GM23338 (cell line): ENCODE results near the gene BMF. TPM values are rescaled to one million over a fixed set of nuclear protein-coding genes. Genes with fewer than 3 reads are reported as not detected.

Experiments used
- ATAC-seq: fragments of 200-7000 bp; cut with Tn5 transposase; 3 replicates; pipeline ENCODE4 v1.9.1; 2020
- DNase-seq: peaks from one replicate; pipeline ENCODE4 v3.0.0-alpha.2; 2015; ENCODE audit warnings: low spot score
- H2AFZ ChIP-seq: fragments of 200-600 bp; sonication (generic); 2 replicates; pipeline ENCODE4 v1.8.0; 2016; ENCODE audit warnings: antibody characterized with exemption, mild to moderate bottlenecking, moderate library complexity
- H3F3A ChIP-seq: fragments of 200-600 bp; sonication (generic); replicated peaks from 2 replicates; pipeline ENCODE4 v1.8.0; 2017; ENCODE audit warnings: antibody characterized with exemption, mixed run types, low read depth
- H3K27ac ChIP-seq: fragments of 200-600 bp; sonication (generic); 2 replicates; pipeline ENCODE4 v1.6.1; 2016; ENCODE audit warnings: low read depth
- H3K27me3 ChIP-seq: fragments of 200-600 bp; sonication (generic); 2 replicates; pipeline ENCODE4 v1.8.0; 2016; ENCODE audit warnings: mild to moderate bottlenecking, mixed run types, moderate library complexity; ENCODE audit not compliant: insufficient read depth
- H3K36me3 ChIP-seq: fragments of 200-600 bp; sonication (generic); 2 replicates; pipeline ENCODE4 v1.8.0; 2016; ENCODE audit warnings: mild to moderate bottlenecking; ENCODE audit not compliant: insufficient read depth
- H3K4me1 ChIP-seq: fragments of 200-600 bp; sonication (generic); 2 replicates; pipeline ENCODE4 v1.8.0; 2016; ENCODE audit warnings: mild to moderate bottlenecking, moderate library complexity; ENCODE audit not compliant: insufficient read depth
- H3K4me2 ChIP-seq: fragments of 200-600 bp; sonication (generic); 2 replicates; pipeline ENCODE4 v1.7.1; 2017; ENCODE audit warnings: mixed run types
- H3K4me3 ChIP-seq: fragments of 200-600 bp; sonication (generic); 2 replicates; pipeline ENCODE4 v1.6.1; 2016; ENCODE audit warnings: mixed run types
- H3K79me2 ChIP-seq: fragments of 200-600 bp; sonication (generic); replicated peaks from 2 replicates; pipeline ENCODE4 v1.8.0; 2017; ENCODE audit warnings: mild to moderate bottlenecking; ENCODE audit not compliant: insufficient read depth
- H3K9me2 ChIP-seq: fragments of 200-600 bp; sonication (generic); 2 replicates; pipeline ENCODE4 v1.8.0; 2017; ENCODE audit not compliant: insufficient read depth
- H4K20me1 ChIP-seq: fragments of 200-600 bp; sonication (generic); replicated peaks from 2 replicates; pipeline ENCODE4 v1.8.0; 2017; ENCODE audit warnings: mild to moderate bottlenecking; ENCODE audit not compliant: insufficient read depth
- H3K27ac Mint-ChIP-seq: 2 replicates; pipeline ENCODE4 v1.8.0; 2020; ENCODE audit warnings: inconsistent platforms, mild to moderate bottlenecking, moderate library complexity, mixed read lengths
- H3K27me3 Mint-ChIP-seq: 3 replicates; pipeline ENCODE4 v1.8.0; 2022; ENCODE audit warnings: low read depth, mild to moderate bottlenecking, moderate library complexity, mixed read lengths, inconsistent platforms; ENCODE audit not compliant: insufficient read depth, poor library complexity
- H3K36me3 Mint-ChIP-seq: 3 replicates; pipeline ENCODE4 v1.8.0; 2021; ENCODE audit warnings: low read depth, mild to moderate bottlenecking, inconsistent platforms, moderate library complexity, mixed read lengths
- H3K4me1 Mint-ChIP-seq: 3 replicates; pipeline ENCODE4 v1.8.0; 2020; ENCODE audit warnings: mild to moderate bottlenecking, inconsistent platforms, mixed read lengths
- H3K4me3 Mint-ChIP-seq: 3 replicates; pipeline ENCODE4 v1.8.0; 2021; ENCODE audit warnings: moderate library complexity, mild to moderate bottlenecking, inconsistent platforms, mixed read lengths
- H3K9me3 Mint-ChIP-seq: 3 replicates; pipeline ENCODE4 v1.8.0; 2020; ENCODE audit warnings: moderate library complexity, mild to moderate bottlenecking, inconsistent platforms, mixed read lengths
- EZH2 ChIP-seq: fragments of 200-600 bp; sonication (generic); IDR thresholded peaks from one replicate; pipeline ENCODE4 v1.8.0; 2017; ENCODE audit warnings: antibody characterized with exemption, mild to moderate bottlenecking, low read depth; ENCODE audit not compliant: unreplicated experiment
- EZH2phosphoT487 ChIP-seq: fragments of 200-600 bp; sonication (generic); IDR thresholded peaks from one replicate; pipeline ENCODE4 v1.8.1; 2018; ENCODE audit warnings: antibody characterized with exemption; ENCODE audit not compliant: unreplicated experiment
- JUNB ChIP-seq: IDR thresholded peaks from one replicate; pipeline ENCODE4 v1.6.1; 2016; ENCODE audit warnings: antibody characterized with exemption; ENCODE audit not compliant: unreplicated experiment
- POLR2AphosphoS5 ChIP-seq: IDR thresholded peaks from 2 replicates; pipeline ENCODE4 v1.6.1; 2016; ENCODE audit warnings: antibody characterized with exemption, low read depth
- ZNF114 ChIP-seq: fragments of 250-450 bp; sonication (Bioruptor Pico); IDR thresholded peaks from 2 replicates; pipeline ENCODE4 v1.5.0; 2020; ENCODE audit warnings: mild to moderate bottlenecking, moderate library complexity
- ZNF331 ChIP-seq: fragments of 250-450 bp; sonication (Bioruptor Pico); IDR thresholded peaks from 2 replicates; pipeline ENCODE4 v1.5.0; 2020; ENCODE audit warnings: low read depth, mild to moderate bottlenecking, moderate library complexity
- polyA plus RNA-seq: library from polyadenylated mRNA; unstranded; fragments of >200 nt; fragmentation: Nextera tagmentation; extraction: Ambion mirVana; gene quantifications from 2 replicates; pipeline ENCODE4 v1.2.1, GENCODE V29; 2016
- total RNA-seq: library from RNA; depleted of rRNA; stranded (reverse); fragments of >200 nt; shearing (Covaris generic); gene quantifications from 2 replicates; pipeline ENCODE4 v1.2.3, GENCODE V29; 2014
- TF ChIP-seq, protein P1 (sequence below): IDR thresholded peaks from one replicate; pipeline ENCODE4 v1.6.1; 2018; ENCODE audit warnings: antibody characterized with exemption; ENCODE audit not compliant: unreplicated experiment
- TF ChIP-seq, protein P2 (sequence below): IDR thresholded peaks from 2 replicates; pipeline ENCODE4 v1.6.1; 2016; ENCODE audit warnings: antibody characterized with exemption

The BMF gene
- total and polyA plus RNA-seq, 2 experiments from 2014 or later, result 2.0 to 20.3 TPM

DNA sequence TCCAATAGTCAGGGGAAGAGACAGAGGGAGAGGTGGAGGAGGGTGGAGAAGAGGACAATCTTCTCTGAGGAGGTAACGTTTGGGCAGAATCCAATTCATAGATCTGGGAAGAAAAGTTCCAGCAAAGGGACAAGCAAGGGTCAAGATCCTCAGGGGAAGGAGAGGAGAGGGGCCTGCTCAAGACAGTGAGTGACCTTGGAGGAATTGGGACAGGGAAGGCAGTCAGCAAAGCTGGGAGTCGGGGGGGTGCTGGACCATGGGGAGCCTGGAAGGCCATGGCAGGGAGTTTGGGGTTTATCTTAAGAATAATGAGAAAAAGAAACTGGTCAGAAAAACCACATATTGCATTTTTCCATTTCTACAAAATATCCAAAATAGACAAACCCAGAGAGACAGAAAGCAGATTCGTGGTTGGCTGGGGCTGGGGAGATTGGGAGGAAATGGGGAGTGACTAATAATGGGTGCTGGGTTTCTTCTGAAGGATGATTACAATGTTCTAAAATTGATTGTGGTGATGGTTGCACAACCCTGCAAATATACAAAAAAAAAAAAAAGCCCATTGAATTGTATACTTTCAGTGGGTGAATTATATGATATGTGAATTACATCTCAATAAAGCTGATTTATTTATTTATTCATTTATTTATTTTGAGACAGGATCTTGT lies 50.1 kb downstream of the BMF start (continued):
- TF ChIP-seq, protein P1, sequence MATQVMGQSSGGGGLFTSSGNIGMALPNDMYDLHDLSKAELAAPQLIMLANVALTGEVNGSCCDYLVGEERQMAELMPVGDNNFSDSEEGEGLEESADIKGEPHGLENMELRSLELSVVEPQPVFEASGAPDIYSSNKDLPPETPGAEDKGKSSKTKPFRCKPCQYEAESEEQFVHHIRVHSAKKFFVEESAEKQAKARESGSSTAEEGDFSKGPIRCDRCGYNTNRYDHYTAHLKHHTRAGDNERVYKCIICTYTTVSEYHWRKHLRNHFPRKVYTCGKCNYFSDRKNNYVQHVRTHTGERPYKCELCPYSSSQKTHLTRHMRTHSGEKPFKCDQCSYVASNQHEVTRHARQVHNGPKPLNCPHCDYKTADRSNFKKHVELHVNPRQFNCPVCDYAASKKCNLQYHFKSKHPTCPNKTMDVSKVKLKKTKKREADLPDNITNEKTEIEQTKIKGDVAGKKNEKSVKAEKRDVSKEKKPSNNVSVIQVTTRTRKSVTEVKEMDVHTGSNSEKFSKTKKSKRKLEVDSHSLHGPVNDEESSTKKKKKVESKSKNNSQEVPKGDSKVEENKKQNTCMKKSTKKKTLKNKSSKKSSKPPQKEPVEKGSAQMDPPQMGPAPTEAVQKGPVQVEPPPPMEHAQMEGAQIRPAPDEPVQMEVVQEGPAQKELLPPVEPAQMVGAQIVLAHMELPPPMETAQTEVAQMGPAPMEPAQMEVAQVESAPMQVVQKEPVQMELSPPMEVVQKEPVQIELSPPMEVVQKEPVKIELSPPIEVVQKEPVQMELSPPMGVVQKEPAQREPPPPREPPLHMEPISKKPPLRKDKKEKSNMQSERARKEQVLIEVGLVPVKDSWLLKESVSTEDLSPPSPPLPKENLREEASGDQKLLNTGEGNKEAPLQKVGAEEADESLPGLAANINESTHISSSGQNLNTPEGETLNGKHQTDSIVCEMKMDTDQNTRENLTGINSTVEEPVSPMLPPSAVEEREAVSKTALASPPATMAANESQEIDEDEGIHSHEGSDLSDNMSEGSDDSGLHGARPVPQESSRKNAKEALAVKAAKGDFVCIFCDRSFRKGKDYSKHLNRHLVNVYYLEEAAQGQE, result no peak
- no peak for TF ChIP-seq ZNF331 (CRISPR knock-in tag)

DNA sequence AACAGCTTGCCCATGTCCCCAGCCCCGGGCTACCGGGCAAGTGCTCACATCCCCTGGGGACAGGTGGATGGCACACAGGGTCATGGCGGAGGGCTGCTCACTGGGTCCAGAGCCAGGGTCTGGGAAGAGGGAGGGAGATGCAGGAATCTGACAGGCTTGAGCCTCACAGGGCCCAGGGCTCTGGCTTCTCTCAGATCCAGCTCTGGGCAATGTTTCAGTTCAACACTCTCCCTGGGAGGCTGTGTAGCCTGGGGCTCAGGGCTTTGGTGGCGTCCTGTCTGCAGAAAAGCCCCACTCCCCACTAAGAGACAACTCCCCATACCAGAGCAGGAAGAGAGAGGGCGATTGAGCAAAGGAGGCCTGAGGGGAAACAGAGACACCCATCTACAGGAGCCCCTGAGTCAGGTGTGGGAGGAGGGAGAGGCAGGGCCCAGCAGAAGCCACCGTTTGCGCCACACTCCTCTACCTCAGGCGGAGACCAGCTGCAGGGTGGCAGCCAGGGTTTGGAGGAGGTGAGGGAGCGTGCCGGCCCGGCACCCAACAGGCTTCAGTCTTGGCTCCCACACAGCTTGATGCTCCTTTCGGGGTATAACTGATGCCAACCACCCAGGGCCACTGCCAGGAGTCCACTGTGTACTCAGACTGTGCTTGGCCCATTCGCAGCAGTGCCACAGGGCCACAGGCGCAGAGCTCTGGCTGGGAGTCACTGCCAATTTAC lies 52.9 kb downstream of the BMF start:
- Histone ChIP-seq H3K4me2 (no peak overlapping the region), H2AFZ (no peak overlapping the region), H3K4me1 (peaks cover 6% of the 10 kb centered on the region), H3K4me3 (no peak overlapping the region), H3K27me3 (no peaks in the 10 kb centered on the region), H3F3A (0 out of 2 replicates have a peak, but pooled peaks cover 10% of the 10 kb centered on the region), H4K20me1 (no peaks in the 10 kb centered on the region), H3K27ac (no peak overlapping the region), H3K79me2 (no peaks in the 10 kb centered on the region), H3K36me3 (no peaks in the 10 kb centered on the region), H3K9me2 (no peaks in the 10 kb centered on the region)
- peaks cover 33% of the 10 kb centered on the region for H3K4me1 Mint-ChIP-seq
- no peak for TF ChIP-seq JUNB
- H3K27ac Mint-ChIP-seq, result no peak overlapping the region; the same call in 1 of the 2 replicates
- no peak overlapping the region for H3K4me3 Mint-ChIP-seq
- H3K27me3 Mint-ChIP-seq, result peaks cover 4% of the 10 kb centered on the region
- ATAC-seq (no peak), DNase-seq (no peak)
- no peaks in the 10 kb centered on the region for H3K36me3 Mint-ChIP-seq
- no peaks in the 10 kb centered on the region for H3K9me3 Mint-ChIP-seq

DNA sequence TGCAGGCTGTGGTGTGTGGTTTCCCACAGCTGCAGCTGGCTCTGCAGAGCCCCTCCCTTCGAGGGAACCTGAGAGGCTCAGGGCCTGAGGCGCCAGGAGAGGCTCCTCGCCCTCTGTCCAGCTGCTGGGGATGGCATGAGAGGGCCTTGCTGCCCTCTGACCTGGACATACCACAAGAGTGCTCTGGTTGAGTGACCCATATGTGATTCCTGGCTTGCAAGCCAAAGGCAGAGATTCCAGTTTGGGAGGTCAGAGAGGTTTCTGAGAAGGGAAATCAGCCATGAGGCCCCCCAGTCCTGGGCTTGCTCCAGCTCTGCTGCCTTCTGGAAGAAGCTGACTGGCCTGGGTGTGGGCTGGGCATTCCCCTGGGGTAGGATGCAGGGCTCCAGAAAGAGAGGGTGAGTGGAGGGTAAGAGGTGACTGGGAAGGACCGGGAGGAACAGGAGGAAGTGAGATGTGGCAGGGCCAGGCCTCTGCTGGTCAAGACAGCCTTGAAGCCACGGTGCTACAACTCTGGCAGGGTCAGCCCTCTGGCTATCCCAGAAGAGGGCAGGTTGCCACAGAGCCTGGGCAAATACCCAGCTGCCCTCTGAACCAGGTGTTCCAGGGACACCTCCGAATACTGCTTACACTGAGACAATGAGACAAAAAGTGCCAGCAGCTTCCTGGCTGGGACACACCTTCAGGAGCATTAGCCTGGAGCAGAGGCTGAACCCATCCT lies 53.7 kb downstream of the BMF start:
- Mint-ChIP-seq H3K9me3 (no peaks in the 10 kb centered on the region; the same call in 2 of the 3 replicates), H3K27ac (peak overlapping the region; percentile 90), H3K4me3 (no peak overlapping the region; the same call in 2 of the 3 replicates), H3K27me3 (peaks cover 9% of the 10 kb centered on the region), H3K4me1 (peaks cover 32% of the 10 kb centered on the region), H3K36me3 (no peaks in the 10 kb centered on the region; the same call in 2 of the 3 replicates)
- H3K79me2 ChIP-seq, result no peaks in the 10 kb centered on the region
- peak; percentile 18; the same call in 2 of the 3 replicates for ATAC-seq
- H3K4me2 ChIP-seq, result no peak overlapping the region
- no peak overlapping the region for H3K27ac ChIP-seq
- DNase-seq, result no peak
- H3F3A ChIP-seq, result 0 out of 2 replicates have a peak, but pooled peaks cover 10% of the 10 kb centered on the region
- no peaks in the 10 kb centered on the region for H3K36me3 ChIP-seq
- no peaks in the 10 kb centered on the region for H3K9me2 ChIP-seq
- H4K20me1 ChIP-seq, result no peaks in the 10 kb centered on the region
- H3K27me3 ChIP-seq, result no peaks in the 10 kb centered on the region
- no peak overlapping the region for H3K4me3 ChIP-seq
- no peak overlapping the region for H2AFZ ChIP-seq
- peaks cover 6% of the 10 kb centered on the region for H3K4me1 ChIP-seq
- TF ChIP-seq POLR2AphosphoS5, result no peak
- no peak for TF ChIP-seq JUNB
- no peak for TF ChIP-seq EZH2phosphoT487
- TF ChIP-seq ZNF114 (CRISPR knock-in tag), result no peak
- TF ChIP-seq EZH2, result no peak
- TF ChIP-seq, protein P2, sequence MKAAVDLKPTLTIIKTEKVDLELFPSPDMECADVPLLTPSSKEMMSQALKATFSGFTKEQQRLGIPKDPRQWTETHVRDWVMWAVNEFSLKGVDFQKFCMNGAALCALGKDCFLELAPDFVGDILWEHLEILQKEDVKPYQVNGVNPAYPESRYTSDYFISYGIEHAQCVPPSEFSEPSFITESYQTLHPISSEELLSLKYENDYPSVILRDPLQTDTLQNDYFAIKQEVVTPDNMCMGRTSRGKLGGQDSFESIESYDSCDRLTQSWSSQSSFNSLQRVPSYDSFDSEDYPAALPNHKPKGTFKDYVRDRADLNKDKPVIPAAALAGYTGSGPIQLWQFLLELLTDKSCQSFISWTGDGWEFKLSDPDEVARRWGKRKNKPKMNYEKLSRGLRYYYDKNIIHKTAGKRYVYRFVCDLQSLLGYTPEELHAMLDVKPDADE, result no peak
